ENCODE data around the gene COL8A1.

Gene COL8A1

GRCh38 chr3:99706410-99706809 lies 68.0 kb downstream of the COL8A1 start:
- Histone ChIP-seq H3K36me3 (ENCODE audit: control insufficient read depth, insufficient read depth, low read length) (no peaks in the 10 kb centered on the region), H3K4me3 (ENCODE audit: low read length) (no peak overlapping the region), H3K9ac (ENCODE audit: low read length) (no peak overlapping the region), H3K27me3 (ENCODE audit: control insufficient read depth, insufficient read depth, low read length) (no peaks in the 10 kb centered on the region), H3K27ac (ENCODE audit: low read depth, low read length) (no peak overlapping the region), H3K4me1 (ENCODE audit: control insufficient read depth, insufficient read depth, low read length) (peaks cover 4% of the 10 kb centered on the region)

- Histone ChIP-seq H3K27ac (ENCODE audit: low read depth, low read length) (no peak overlapping the region), H3K4me1 (ENCODE audit: control insufficient read depth, insufficient read depth, low read length) (peaks cover 3% of the 10 kb centered on the region), H3K9ac (ENCODE audit: low read length) (no peak overlapping the region), H3K36me3 (ENCODE audit: control insufficient read depth, insufficient read depth, low read length) (no peaks in the 10 kb centered on the region), H3K4me3 (ENCODE audit: low read length) (no peak overlapping the region), H3K27me3 (ENCODE audit: control insufficient read depth, insufficient read depth, low read length) (no peaks in the 10 kb centered on the region)
These were observed 69.9 kb downstream of the COL8A1 start for GRCh38 chr3:99708207-99708745.

- no peaks in the 10 kb centered on the region for H3K4me1 ChIP-seq (ENCODE audit: control insufficient read depth, insufficient read depth, low read length)
- H3K27me3 ChIP-seq (ENCODE audit: control insufficient read depth, insufficient read depth, low read length) = no peaks in the 10 kb centered on the region
- H3K4me3 ChIP-seq (ENCODE audit: low read length) = no peak overlapping the region
- H3K27ac ChIP-seq (ENCODE audit: low read depth, low read length) = no peak overlapping the region
- no peaks in the 10 kb centered on the region for H3K36me3 ChIP-seq (ENCODE audit: control insufficient read depth, insufficient read depth, low read length)
- H3K9ac ChIP-seq (ENCODE audit: low read length) = no peak overlapping the region
These were observed 71.3 kb downstream of the COL8A1 start for GRCh38 chr3:99709686-99710085.

- Histone ChIP-seq H3K27ac (ENCODE audit: low read depth, low read length) (no peak overlapping the region), H3K4me3 (ENCODE audit: low read length) (no peak overlapping the region), H3K9ac (ENCODE audit: low read length) (no peak overlapping the region), H3K36me3 (ENCODE audit: control insufficient read depth, insufficient read depth, low read length) (no peaks in the 10 kb centered on the region), H3K27me3 (ENCODE audit: control insufficient read depth, insufficient read depth, low read length) (no peaks in the 10 kb centered on the region), H3K4me1 (ENCODE audit: control insufficient read depth, insufficient read depth, low read length) (no peaks in the 10 kb centered on the region)
These were observed 71.7 kb downstream of the COL8A1 start for GRCh38 chr3:99710094-99710493.

- Histone ChIP-seq H3K9ac (ENCODE audit: low read length) (no peak overlapping the region), H3K36me3 (ENCODE audit: control insufficient read depth, insufficient read depth, low read length) (no peaks in the 10 kb centered on the region), H3K4me1 (ENCODE audit: control insufficient read depth, insufficient read depth, low read length) (no peaks in the 10 kb centered on the region), H3K27ac (ENCODE audit: low read depth, low read length) (no peak overlapping the region), H3K27me3 (ENCODE audit: control insufficient read depth, insufficient read depth, low read length) (no peaks in the 10 kb centered on the region), H3K4me3 (ENCODE audit: low read length) (no peak overlapping the region)
These were observed 73.0 kb downstream of the COL8A1 start for GRCh38 chr3:99711351-99711750.

GRCh38 chr3:99712291-99712954 lies 74.0 kb downstream of the COL8A1 start:
- Histone ChIP-seq H3K36me3 (ENCODE audit: control insufficient read depth, insufficient read depth, low read length) (no peaks in the 10 kb centered on the region), H3K9ac (ENCODE audit: low read length) (no peak overlapping the region), H3K4me3 (ENCODE audit: low read length) (no peak overlapping the region), H3K27me3 (ENCODE audit: control insufficient read depth, insufficient read depth, low read length) (no peaks in the 10 kb centered on the region), H3K27ac (ENCODE audit: low read depth, low read length) (no peak overlapping the region), H3K4me1 (ENCODE audit: control insufficient read depth, insufficient read depth, low read length) (no peaks in the 10 kb centered on the region)

GRCh38 chr3:99713440-99713839 lies 75.0 kb downstream of the COL8A1 start:
- Histone ChIP-seq H3K36me3 (ENCODE audit: control insufficient read depth, insufficient read depth, low read length) (no peaks in the 10 kb centered on the region), H3K27ac (ENCODE audit: low read depth, low read length) (no peak overlapping the region), H3K4me3 (ENCODE audit: low read length) (no peak overlapping the region), H3K9ac (ENCODE audit: low read length) (no peak overlapping the region), H3K4me1 (ENCODE audit: control insufficient read depth, insufficient read depth, low read length) (no peaks in the 10 kb centered on the region), H3K27me3 (ENCODE audit: control insufficient read depth, insufficient read depth, low read length) (no peaks in the 10 kb centered on the region)

GRCh38 chr3:99714146-99714545 lies 75.8 kb downstream of the COL8A1 start:
- Histone ChIP-seq H3K4me1 (ENCODE audit: control insufficient read depth, insufficient read depth, low read length) (no peaks in the 10 kb centered on the region), H3K27ac (ENCODE audit: low read depth, low read length) (no peak overlapping the region), H3K27me3 (ENCODE audit: control insufficient read depth, insufficient read depth, low read length) (no peaks in the 10 kb centered on the region), H3K9ac (ENCODE audit: low read length) (no peak overlapping the region), H3K36me3 (ENCODE audit: control insufficient read depth, insufficient read depth, low read length) (no peaks in the 10 kb centered on the region), H3K4me3 (ENCODE audit: low read length) (no peak overlapping the region)

GRCh38 chr3:99714575-99714974 lies 76.2 kb downstream of the COL8A1 start:
- Histone ChIP-seq H3K27ac (ENCODE audit: low read depth, low read length) (no peak overlapping the region), H3K4me3 (ENCODE audit: low read length) (no peak overlapping the region), H3K4me1 (ENCODE audit: control insufficient read depth, insufficient read depth, low read length) (no peaks in the 10 kb centered on the region), H3K9ac (ENCODE audit: low read length) (no peak overlapping the region), H3K27me3 (ENCODE audit: control insufficient read depth, insufficient read depth, low read length) (no peaks in the 10 kb centered on the region), H3K36me3 (ENCODE audit: control insufficient read depth, insufficient read depth, low read length) (no peaks in the 10 kb centered on the region)

GRCh38 chr3:99716463-99716995 lies 78.1 kb downstream of the COL8A1 start:
- Histone ChIP-seq H3K27ac (ENCODE audit: low read depth, low read length) (no peak overlapping the region), H3K4me3 (ENCODE audit: low read length) (no peak overlapping the region), H3K9ac (ENCODE audit: low read length) (no peak overlapping the region), H3K4me1 (ENCODE audit: control insufficient read depth, insufficient read depth, low read length) (peaks cover 3% of the 10 kb centered on the region), H3K36me3 (ENCODE audit: control insufficient read depth, insufficient read depth, low read length) (no peaks in the 10 kb centered on the region), H3K27me3 (ENCODE audit: control insufficient read depth, insufficient read depth, low read length) (no peaks in the 10 kb centered on the region)

- Histone ChIP-seq H3K4me3 (ENCODE audit: low read length) (no peak overlapping the region), H3K36me3 (ENCODE audit: control insufficient read depth, insufficient read depth, low read length) (no peaks in the 10 kb centered on the region), H3K9ac (ENCODE audit: low read length) (no peak overlapping the region), H3K27me3 (ENCODE audit: control insufficient read depth, insufficient read depth, low read length) (no peaks in the 10 kb centered on the region), H3K27ac (ENCODE audit: low read depth, low read length) (no peak overlapping the region), H3K4me1 (ENCODE audit: control insufficient read depth, insufficient read depth, low read length) (peaks cover 3% of the 10 kb centered on the region)
These were observed 82.7 kb downstream of the COL8A1 start for GRCh38 chr3:99720985-99721632.

GRCh38 chr3:99721633-99722007 lies 83.2 kb downstream of the COL8A1 start:
- no peaks in the 10 kb centered on the region for H3K36me3 ChIP-seq (ENCODE audit: control insufficient read depth, insufficient read depth, low read length)
- H3K4me3 ChIP-seq (ENCODE audit: low read length) = no peak overlapping the region
- H3K27ac ChIP-seq (ENCODE audit: low read depth, low read length) = no peak overlapping the region
- H3K9ac ChIP-seq (ENCODE audit: low read length) = no peak overlapping the region
- H3K27me3 ChIP-seq (ENCODE audit: control insufficient read depth, insufficient read depth, low read length) = no peaks in the 10 kb centered on the region
- H3K4me1 ChIP-seq (ENCODE audit: control insufficient read depth, insufficient read depth, low read length) = peaks cover 3% of the 10 kb centered on the region

- Histone ChIP-seq H3K9ac (ENCODE audit: low read length) (no peak overlapping the region), H3K4me3 (ENCODE audit: low read length) (no peak overlapping the region), H3K27me3 (ENCODE audit: control insufficient read depth, insufficient read depth, low read length) (no peaks in the 10 kb centered on the region), H3K36me3 (ENCODE audit: control insufficient read depth, insufficient read depth, low read length) (no peaks in the 10 kb centered on the region), H3K27ac (ENCODE audit: low read depth, low read length) (no peak overlapping the region), H3K4me1 (ENCODE audit: control insufficient read depth, insufficient read depth, low read length) (peaks cover 3% of the 10 kb centered on the region)
These were observed 85.9 kb downstream of the COL8A1 start for GRCh38 chr3:99724276-99724675.

Data from rectal smooth muscle tissue (tissue), 1 donor.